ENCODE measurements around the gene APC2. TPM values are rescaled to one million over a fixed set of nuclear protein-coding genes. Genes with fewer than 3 reads are reported as not detected.

The APC2 gene
- total RNA-seq, 2 experiments from 2014 or later, result 0.09 to 0.14 TPM

DNA sequence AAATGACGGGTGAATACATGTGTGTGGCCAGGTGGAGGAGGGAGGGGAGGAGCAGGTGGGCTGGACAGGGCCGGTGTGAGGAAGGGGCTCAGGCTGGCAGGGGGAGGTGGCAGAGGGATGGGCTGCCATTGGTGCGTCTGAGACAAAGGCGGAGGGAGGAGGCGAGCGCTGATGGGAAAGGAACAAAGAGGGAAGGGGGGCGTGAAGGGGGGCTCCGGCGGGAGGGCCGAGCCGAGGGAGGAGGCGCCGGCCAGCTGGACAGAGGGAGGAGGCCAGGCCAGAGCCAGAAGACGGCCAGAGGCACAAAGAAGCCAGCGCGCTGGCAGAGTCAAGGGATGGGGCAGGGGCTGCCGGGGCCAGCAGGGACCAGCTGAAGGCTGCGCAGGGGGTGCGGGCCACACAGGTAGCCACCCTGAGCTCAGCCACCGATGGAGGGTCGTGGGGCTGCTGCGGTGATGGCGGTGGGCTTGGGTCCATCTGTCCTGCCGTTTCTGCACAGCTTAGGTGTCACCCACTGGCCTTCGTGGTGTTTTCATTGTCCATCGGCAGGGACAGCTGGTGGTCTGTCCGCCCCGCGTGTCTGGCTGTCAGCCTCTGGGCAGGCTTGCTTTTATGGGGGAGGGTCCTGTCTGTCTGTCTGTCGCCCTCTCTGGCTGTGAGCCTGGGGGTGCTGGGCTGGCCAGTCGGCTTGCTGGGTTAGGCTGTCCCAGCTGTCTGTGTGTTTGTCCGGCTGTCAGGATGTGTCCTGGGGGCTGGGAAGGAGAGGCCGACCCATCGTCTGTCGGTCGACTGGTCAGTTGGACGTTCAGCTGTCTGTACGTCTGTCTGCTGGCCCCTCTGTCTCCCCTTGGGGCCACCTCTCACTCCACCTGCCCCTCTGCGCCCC is 2.2 kb downstream of the APC2 start:
- peaks cover 53% of the 10 kb centered on the region for H3K27me3 Mint-ChIP-seq
- H3K4me3 Mint-ChIP-seq, result no peak overlapping the region
- intact Hi-C loops (cut with DNase I, micrococcal nuclease), result no loop called here
- peaks cover 16% of the 10 kb centered on the region for H3K4me1 Mint-ChIP-seq
- no peaks in the 10 kb centered on the region for H3K36me3 Mint-ChIP-seq (ENCODE audit: low read depth)
- CTCF ChIA-PET, result interaction anchor here (1.0 to 1.2 kb wide), 2 partner anchors 10 to 13 kb away, joined by 3 read pairs; no protein-coding TSS in a partner anchor
- ATAC-seq, result no peak
- POLR2A ChIA-PET, result interaction anchor here (0.7 kb wide), 1 partner anchor 294 kb away, joined by 3 read pairs; no protein-coding TSS in a partner anchor
- no peak for DNase-seq
- no peaks in the 10 kb centered on the region for H3K9me3 Mint-ChIP-seq (ENCODE audit: low read depth)
- no peak overlapping the region for H3K27ac Mint-ChIP-seq

DNA sequence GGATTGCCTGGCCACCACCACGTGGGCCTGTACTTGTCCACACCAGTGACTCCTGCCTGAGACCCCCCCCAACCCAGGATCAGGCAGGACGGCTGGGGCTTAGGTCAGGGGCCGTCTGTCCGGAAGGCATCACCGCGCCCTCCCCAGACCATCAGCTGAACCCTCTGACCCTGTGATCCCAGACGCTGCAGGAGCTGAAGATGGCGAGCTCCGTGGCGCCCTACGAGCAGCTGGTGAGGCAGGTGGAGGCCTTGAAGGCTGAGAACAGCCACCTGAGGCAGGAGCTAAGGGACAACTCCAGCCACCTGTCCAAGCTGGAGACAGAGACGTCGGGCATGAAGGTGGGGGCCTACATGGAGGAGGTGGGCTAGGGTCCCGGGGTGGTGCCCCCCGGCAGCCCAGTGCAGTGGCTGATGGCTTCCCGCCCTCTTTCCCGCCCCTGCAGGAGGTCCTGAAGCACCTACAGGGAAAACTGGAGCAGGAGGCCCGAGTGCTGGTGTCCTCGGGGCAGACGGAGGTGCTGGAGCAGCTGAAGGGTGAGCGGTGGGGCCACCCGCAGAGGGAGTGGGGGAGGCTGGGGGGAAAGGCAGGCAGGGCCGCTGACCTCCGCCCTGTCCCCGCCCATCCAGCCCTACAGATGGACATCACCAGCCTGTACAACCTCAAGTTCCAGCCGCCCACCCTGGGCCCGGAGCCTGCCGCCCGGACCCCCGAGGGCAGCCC is 3.0 kb downstream of the APC2 start:
- intact Hi-C loops (cut with DNase I, micrococcal nuclease), result no loop called here

DNA sequence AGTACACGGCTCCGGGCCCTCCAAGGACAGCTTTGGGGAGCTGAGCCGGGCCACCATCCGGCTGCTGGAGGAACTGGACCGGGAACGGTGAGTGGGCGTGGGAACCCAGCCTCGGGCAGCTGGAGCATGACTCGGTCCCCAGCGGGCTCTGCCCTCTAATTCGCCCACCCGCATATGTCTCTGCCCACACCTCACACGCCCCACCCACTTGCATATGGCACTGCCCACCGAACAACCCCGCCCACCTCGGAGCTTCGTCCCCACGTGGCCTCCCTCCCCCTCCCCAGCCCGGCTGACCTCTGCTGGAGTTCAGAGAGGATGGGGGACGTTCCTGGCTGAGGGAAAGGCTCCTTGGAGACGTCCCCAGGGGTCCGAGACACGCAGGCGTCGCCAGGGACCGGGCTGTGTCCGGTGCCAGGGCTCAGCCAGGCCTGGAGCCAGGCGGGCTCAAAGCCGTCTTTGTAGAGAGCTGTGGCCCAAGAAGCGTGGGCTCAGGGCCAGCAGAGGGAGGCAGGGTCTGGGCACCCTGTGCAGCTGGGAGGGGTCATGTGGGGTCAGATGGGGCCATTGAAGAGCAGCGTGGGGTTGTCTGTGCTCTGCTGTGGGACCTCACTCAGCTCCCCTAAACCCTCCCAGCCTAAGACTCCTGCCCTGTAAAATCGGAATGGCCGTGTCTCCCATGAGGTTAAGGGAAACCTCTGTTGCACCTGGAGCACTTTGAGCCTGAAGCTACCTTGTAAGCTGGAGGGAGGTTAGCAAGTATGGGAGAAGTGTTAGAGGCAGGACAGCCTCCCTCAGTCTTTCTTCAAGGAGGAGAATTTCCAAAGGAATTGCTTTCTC is 3.8 kb downstream of the APC2 start:
- Mint-ChIP-seq H3K9me3 (ENCODE audit: low read depth) (no peaks in the 10 kb centered on the region), H3K27ac (no peak overlapping the region), H3K36me3 (ENCODE audit: low read depth) (no peaks in the 10 kb centered on the region), H3K27me3 (peaks cover 50% of the 10 kb centered on the region), H3K4me1 (peaks cover 15% of the 10 kb centered on the region), H3K4me3 (no peak overlapping the region)
- ATAC-seq (no peak), DNase-seq (peak; percentile 46)
- intact Hi-C loops (cut with DNase I, micrococcal nuclease), result no loop called here
- ChIA-PET CTCF (interaction anchor here (0.7 to 1.2 kb wide), 2 partner anchors 9 to 319 kb away, joined by 4 to 7 read pairs; no protein-coding TSS in a partner anchor), POLR2A (interaction anchor here (0.7 kb wide), 1 partner anchor 9 kb away, joined by 4 read pairs; no protein-coding TSS in a partner anchor)

More for the DNA sequence above, 3.0 kb downstream of the APC2 start:
- peaks cover 14% of the 10 kb centered on the region for H3K4me1 Mint-ChIP-seq
- no peaks in the 10 kb centered on the region for H3K36me3 Mint-ChIP-seq (ENCODE audit: low read depth)
- no peak overlapping the region for H3K27ac Mint-ChIP-seq
- CTCF ChIA-PET, result interaction anchor here (1.0 to 1.2 kb wide), 3 partner anchors 8 to 13 kb away, joined by 3 to 7 read pairs (median 3); no protein-coding TSS in a partner anchor
- POLR2A ChIA-PET, result interaction anchor here (0.7 kb wide), 2 partner anchors 8 to 294 kb away, joined by 3 to 4 read pairs; no protein-coding TSS in a partner anchor
- peaks cover 51% of the 10 kb centered on the region for H3K27me3 Mint-ChIP-seq
- DNase-seq, result no peak
- H3K4me3 Mint-ChIP-seq, result no peak overlapping the region
- ATAC-seq, result no peak
- no peaks in the 10 kb centered on the region for H3K9me3 Mint-ChIP-seq (ENCODE audit: low read depth)

DNA sequence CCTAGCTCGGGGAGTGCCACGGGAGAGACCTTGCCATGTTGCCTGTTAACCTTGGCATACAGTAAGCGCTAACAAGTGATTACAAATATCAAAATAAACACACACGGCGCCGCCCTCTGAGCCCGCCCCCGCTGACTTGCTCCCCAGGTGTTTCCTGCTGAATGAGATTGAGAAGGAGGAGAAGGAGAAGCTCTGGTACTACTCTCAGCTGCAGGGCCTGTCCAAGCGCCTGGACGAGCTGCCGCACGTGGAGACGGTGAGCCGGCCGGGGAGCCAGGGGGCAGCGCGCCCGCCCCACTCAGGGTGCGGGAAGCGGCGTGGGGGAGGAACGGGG is 5.0 kb downstream of the APC2 start:
- peaks cover 15% of the 10 kb centered on the region for H3K4me1 Mint-ChIP-seq
- H3K36me3 Mint-ChIP-seq (ENCODE audit: low read depth), result no peaks in the 10 kb centered on the region
- no peak overlapping the region for H3K27ac Mint-ChIP-seq
- no peak overlapping the region for H3K4me3 Mint-ChIP-seq
- DNase-seq (peak; percentile 53), ATAC-seq (peak; percentile 2)
- intact Hi-C loops (cut with DNase I, micrococcal nuclease), result loop anchor here in 1 of 2 experiments (1.0 kb wide), 1 partner anchor 24 kb away; the partner anchor contains the start of gene C19orf25
- ChIA-PET CTCF (interaction anchor here (0.6 kb wide), 1 partner anchor 849 kb away, joined by 4 read pairs; no protein-coding TSS in a partner anchor), POLR2A (interaction anchor here (0.6 to 1.3 kb wide), 2 partner anchors 12 to 276 kb away, joined by 3 to 6 read pairs; no protein-coding TSS in a partner anchor)
- no peaks in the 10 kb centered on the region for H3K9me3 Mint-ChIP-seq (ENCODE audit: low read depth)
- H3K27me3 Mint-ChIP-seq, result peaks cover 45% of the 10 kb centered on the region

DNA sequence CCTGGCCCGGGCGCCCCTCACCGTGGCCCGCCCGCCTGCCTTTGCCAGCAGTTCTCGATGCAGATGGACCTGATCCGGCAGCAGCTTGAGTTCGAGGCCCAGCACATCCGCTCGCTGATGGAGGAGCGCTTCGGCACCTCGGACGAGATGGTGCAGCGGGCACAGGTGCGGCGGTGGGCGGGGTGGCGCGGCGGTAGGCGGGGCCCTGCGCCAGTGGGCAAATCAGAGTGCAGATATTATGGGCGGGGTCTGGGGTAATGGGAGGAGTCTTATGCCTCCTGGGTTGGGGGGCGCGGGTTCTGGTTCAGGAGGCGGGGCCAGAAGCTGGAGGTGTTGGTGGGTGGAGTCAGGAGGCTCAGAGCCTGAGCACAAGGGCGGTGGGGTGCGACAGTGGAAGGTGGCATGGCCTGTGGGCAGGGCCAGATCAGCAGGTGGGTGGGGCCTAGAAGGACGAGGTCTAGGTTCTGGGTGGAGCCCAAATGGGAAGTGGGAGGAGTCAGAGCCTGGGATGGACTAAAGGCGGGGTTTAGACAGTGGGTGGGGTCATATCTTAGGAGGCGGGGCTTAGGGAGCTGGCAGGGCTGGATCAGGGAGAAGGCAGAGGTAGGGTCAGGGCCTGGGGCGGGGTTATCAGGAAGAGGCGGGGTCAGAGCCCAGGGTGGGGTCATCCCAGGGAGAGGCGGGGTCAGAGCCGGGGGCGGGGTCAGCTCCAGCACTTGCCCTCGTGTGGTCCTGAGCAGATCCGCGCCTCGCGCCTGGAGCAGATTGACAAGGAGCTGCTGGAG is 5.6 kb downstream of the APC2 start:
- no peak overlapping the region for H3K27ac Mint-ChIP-seq

DNA sequence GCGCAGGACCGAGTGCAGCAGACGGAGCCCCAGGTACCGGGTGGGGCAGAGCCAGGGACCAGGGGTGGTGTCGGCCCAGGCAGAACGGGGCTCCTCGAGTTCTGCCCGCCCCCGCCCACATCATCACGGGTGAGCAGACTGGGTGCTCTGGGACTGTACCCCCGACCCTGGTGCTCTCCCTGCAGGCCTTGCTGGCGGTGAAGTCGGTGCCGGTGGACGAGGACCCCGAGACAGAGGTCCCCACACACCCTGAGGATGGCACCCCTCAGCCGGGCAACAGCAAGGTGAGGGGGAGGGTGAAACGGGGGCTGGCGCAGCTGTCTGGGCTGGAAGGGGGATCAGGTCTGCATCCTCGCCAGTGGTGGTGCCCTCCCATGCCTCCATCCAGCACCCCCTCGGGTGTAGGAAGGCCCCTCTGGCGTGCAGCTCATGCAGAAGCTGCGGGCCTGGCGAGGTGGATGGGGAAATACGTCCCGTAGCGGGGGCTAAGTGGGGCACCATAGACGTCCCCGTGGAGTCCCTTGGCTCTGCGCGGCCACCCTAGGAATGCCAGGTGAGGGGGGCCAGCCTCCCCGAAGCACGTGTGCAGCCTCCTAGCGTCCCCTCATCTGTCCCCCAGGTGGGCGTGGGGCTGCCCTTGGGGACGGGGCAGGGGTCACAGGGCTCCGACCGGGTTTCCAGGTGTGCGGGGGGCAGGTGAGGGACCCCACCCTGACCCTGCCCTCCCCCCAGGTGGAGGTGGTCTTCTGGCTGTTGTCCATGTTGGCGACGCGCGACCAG is 6.4 kb downstream of the APC2 start:
- no peak overlapping the region for H3K27ac Mint-ChIP-seq
- ChIA-PET CTCF (interaction anchor here (1.0 to 1.5 kb wide), 2 partner anchors 9 to 19 kb away, joined by 3 to 5 read pairs; no protein-coding TSS in a partner anchor), POLR2A (interaction anchor here (1.3 kb wide), 1 partner anchor 10 kb away, joined by 6 read pairs; no protein-coding TSS in a partner anchor)
- ATAC-seq, result no peak
- intact Hi-C loops (cut with DNase I, micrococcal nuclease), result no loop called here
- no peaks in the 10 kb centered on the region for H3K36me3 Mint-ChIP-seq (ENCODE audit: low read depth)
- H3K9me3 Mint-ChIP-seq (ENCODE audit: low read depth), result no peaks in the 10 kb centered on the region
- peaks cover 35% of the 10 kb centered on the region for H3K27me3 Mint-ChIP-seq
- H3K4me3 Mint-ChIP-seq, result no peak overlapping the region
- H3K4me1 Mint-ChIP-seq, result peaks cover 12% of the 10 kb centered on the region
- DNase-seq, result no peak

More for the DNA sequence above, 5.6 kb downstream of the APC2 start:
- H3K36me3 Mint-ChIP-seq (ENCODE audit: low read depth), result no peaks in the 10 kb centered on the region
- peak overlapping the region; percentile 14 for H3K4me3 Mint-ChIP-seq
- H3K4me1 Mint-ChIP-seq, result peaks cover 15% of the 10 kb centered on the region
- CTCF ChIA-PET, result interaction anchor here (1.0 to 1.5 kb wide), 2 partner anchors 9 to 19 kb away, joined by 3 to 5 read pairs; no protein-coding TSS in a partner anchor
- DNase-seq, result peak; percentile 85
- peak; percentile 82 for ATAC-seq
- H3K9me3 Mint-ChIP-seq (ENCODE audit: low read depth), result no peaks in the 10 kb centered on the region
- POLR2A ChIA-PET, result interaction anchor here (0.6 to 1.3 kb wide), 2 partner anchors 11 to 277 kb away, joined by 3 to 6 read pairs; no protein-coding TSS in a partner anchor
- peaks cover 41% of the 10 kb centered on the region for H3K27me3 Mint-ChIP-seq
- intact Hi-C loops (cut with DNase I, micrococcal nuclease), result loop anchor here in 1 of 2 experiments (1.0 kb wide), 1 partner anchor 24 kb away; the partner anchor contains the start of gene C19orf25

DNA sequence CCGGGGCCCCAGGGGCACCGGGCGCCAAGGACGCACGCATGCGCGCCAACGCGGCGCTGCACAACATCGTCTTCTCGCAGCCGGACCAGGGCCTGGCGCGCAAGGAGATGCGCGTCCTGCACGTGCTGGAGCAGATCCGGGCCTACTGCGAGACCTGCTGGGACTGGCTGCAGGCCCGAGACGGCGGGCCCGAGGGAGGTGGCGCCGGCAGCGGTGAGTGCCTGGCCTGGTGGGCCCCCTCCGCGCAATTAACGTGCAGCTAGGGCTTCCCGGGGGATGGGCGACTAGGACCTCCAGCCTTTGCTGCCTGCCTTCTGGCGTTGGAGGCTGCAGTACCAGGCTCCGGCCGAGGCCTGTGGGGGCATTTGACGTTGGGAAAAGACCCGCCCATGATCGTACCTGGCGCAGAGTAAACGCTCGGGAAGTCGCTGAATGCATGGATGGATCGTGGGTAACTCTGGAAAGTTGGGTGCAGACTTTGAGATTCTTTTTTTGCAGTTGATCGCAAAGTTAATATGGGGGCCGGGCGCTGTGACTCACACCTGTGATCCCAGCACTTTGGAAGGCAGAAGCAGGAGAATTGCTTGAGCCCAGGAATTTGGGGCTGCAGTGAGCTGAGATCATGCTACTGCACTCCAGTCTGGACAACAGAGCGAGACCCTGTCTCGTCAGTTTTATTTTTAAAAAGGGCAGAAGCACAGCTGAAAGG is 7.3 kb downstream of the APC2 start:
- no peak overlapping the region for H3K27ac Mint-ChIP-seq
- intact Hi-C loops (cut with DNase I, micrococcal nuclease), result no loop called here
- CTCF ChIA-PET, result interaction anchor here (1.5 to 2.0 kb wide), 2 partner anchors 12 kb away, joined by 3 to 10 read pairs; no protein-coding TSS in a partner anchor
- DNase-seq (no peak), ATAC-seq (no peak)
- H3K4me3 Mint-ChIP-seq, result no peak overlapping the region
- no peaks in the 10 kb centered on the region for H3K9me3 Mint-ChIP-seq (ENCODE audit: low read depth)
- POLR2A ChIA-PET, result interaction anchor here (0.6 kb wide), 1 partner anchor 14 kb away, joined by 5 read pairs; no protein-coding TSS in a partner anchor
- peaks cover 28% of the 10 kb centered on the region for H3K27me3 Mint-ChIP-seq
- H3K4me1 Mint-ChIP-seq, result peaks cover 12% of the 10 kb centered on the region
- H3K36me3 Mint-ChIP-seq (ENCODE audit: low read depth), result no peaks in the 10 kb centered on the region

DNA sequence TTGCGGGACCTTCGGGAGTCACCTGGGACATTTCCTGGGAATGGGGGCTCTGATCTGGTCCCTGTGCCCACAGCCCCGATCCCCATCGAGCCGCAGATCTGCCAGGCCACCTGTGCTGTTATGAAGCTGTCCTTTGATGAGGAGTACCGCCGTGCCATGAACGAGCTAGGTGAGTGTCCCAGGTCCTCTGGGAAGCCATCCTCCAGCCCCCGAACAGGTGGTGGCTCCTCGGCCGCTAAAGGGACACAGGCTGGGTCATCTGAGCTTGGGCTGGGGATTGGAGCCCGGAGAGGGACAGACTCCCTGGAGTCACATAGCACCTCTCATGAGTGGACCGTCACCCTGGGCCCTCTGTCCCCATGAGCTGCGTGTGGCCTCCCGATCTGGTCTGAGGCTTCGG is 8.0 kb downstream of the APC2 start:
- H3K4me1 Mint-ChIP-seq, result peaks cover 12% of the 10 kb centered on the region
- ChIA-PET POLR2A (interaction anchor here (0.6 kb wide), 1 partner anchor 14 kb away, joined by 5 read pairs; no protein-coding TSS in a partner anchor), CTCF (interaction anchor here (1.5 to 2.0 kb wide), 2 partner anchors 11 to 13 kb away, joined by 3 to 10 read pairs; no protein-coding TSS in a partner anchor)
- no peaks in the 10 kb centered on the region for H3K9me3 Mint-ChIP-seq (ENCODE audit: low read depth)
- peaks cover 26% of the 10 kb centered on the region for H3K27me3 Mint-ChIP-seq
- ATAC-seq (no peak), DNase-seq (no peak)
- no peak overlapping the region for H3K27ac Mint-ChIP-seq
- no peaks in the 10 kb centered on the region for H3K36me3 Mint-ChIP-seq (ENCODE audit: low read depth)
- H3K4me3 Mint-ChIP-seq, result no peak overlapping the region
- intact Hi-C loops (cut with DNase I, micrococcal nuclease), result no loop called here

DNA sequence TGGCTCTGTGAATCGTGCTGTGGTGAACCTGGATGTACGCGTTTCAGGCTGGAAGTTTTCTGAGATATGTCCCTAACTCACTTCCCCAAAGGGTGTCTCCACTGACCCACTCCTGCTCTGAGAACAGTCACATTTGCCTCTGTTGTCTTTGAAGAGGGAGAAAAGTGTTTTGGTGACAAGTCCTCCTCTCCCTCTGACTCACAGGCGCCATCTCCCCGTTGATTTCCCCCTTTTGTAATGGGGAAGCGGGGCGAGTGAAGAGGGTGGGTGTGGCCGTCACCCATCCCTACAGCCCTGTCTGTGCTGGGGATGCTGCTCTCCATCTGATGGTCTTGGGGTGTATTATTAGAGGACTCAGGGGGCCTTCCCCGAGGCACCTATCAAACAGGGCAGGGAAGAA is 9.6 kb downstream of the APC2 start:
- DNase-seq, result no peak
- no peak for ATAC-seq
- H3K27ac Mint-ChIP-seq, result no peak overlapping the region
- POLR2A ChIA-PET, result no interaction called here
- CTCF ChIA-PET, result no interaction called here
- no peaks in the 10 kb centered on the region for H3K36me3 Mint-ChIP-seq (ENCODE audit: low read depth)
- H3K9me3 Mint-ChIP-seq (ENCODE audit: low read depth), result no peaks in the 10 kb centered on the region
- intact Hi-C loops (cut with DNase I, micrococcal nuclease), result no loop called here
- no peak overlapping the region for H3K4me3 Mint-ChIP-seq
- H3K4me1 Mint-ChIP-seq, result peaks cover 12% of the 10 kb centered on the region
- peaks cover 19% of the 10 kb centered on the region for H3K27me3 Mint-ChIP-seq
